ENCODE measurements around the gene SSX2IP. TPM values are rescaled to one million over a fixed set of nuclear protein-coding genes. Genes with fewer than 3 reads are reported as not detected.

The SSX2IP gene
- total and polyA plus RNA-seq, 7 donors, result 2.4 to 57.6 (median 24.7) TPM

GRCh38 chr1:84613026-84613425, 77.2 kb downstream of the SSX2IP start:
- intact Hi-C loops (cut with DNase I), result no loop called here
- no peaks in the 10 kb centered on the region for H3K36me3 ChIP-seq
- H3K27ac ChIP-seq, result no peak overlapping the region
- TF ChIP-seq EP300 (IDR thresholded peaks at IDR 0.05), result no peak
- TF ChIP-seq POLR2AphosphoS5 (IDR thresholded peaks at IDR 0.05), result no peak
- no peak for TF ChIP-seq POLR2A (IDR thresholded peaks at IDR 0.05)
- TF ChIP-seq CTCF (IDR thresholded peaks at IDR 0.05), result no peak
- no peaks in the 10 kb centered on the region for H3K27me3 ChIP-seq
- H3K4me3 ChIP-seq, result no peak overlapping the region
- DNase-seq, result no peak
- WGBS, 2 donors, result 81 to 84% methylated on average over 2 of the region's 2 CpGs
- peaks cover 0 to 33% (median 5%) of the 10 kb centered on the region in 4 donors for H3K4me1 ChIP-seq
- H3K9me3 ChIP-seq, result peaks cover 0 to 9% (median 0%) of the 10 kb centered on the region in 4 donors

- Histone ChIP-seq H3K9me3 (peaks cover 0 to 9% (median 0%) of the 10 kb centered on the region in 4 donors), H3K36me3 (no peaks in the 10 kb centered on the region), H3K4me1 (peaks cover 0 to 21% (median 1%) of the 10 kb centered on the region in 4 donors), H3K27ac (peak overlapping the region in 3 of 4 donors; percentile 7 to 42 (median 10)), H3K27me3 (no peaks in the 10 kb centered on the region), H3K4me3 (no peak overlapping the region)
- WGBS, 2 donors, result 35 to 47% methylated on average over 3 of the region's 3 CpGs
- intact Hi-C loops (cut with DNase I), result no loop called here
- TF ChIP-seq CTCF (IDR thresholded peaks at IDR 0.05) (no peak), POLR2A (IDR thresholded peaks at IDR 0.05) (no peak), EP300 (IDR thresholded peaks at IDR 0.05) (no peak), POLR2AphosphoS5 (IDR thresholded peaks at IDR 0.05) (no peak)
- DNase-seq, result no peak
Observed at GRCh38 chr1:84611796-84612195, 78.5 kb downstream of the SSX2IP start.

GRCh38 chr1:84611091-84611490, 79.2 kb downstream of the SSX2IP start:
- TF ChIP-seq EP300 (IDR thresholded peaks at IDR 0.05) (no peak), CTCF (IDR thresholded peaks at IDR 0.05) (no peak), POLR2A (IDR thresholded peaks at IDR 0.05) (no peak), POLR2AphosphoS5 (IDR thresholded peaks at IDR 0.05) (no peak)
- Histone ChIP-seq H3K4me3 (no peak overlapping the region), H3K36me3 (no peaks in the 10 kb centered on the region), H3K9me3 (peaks cover 0 to 9% (median 0%) of the 10 kb centered on the region in 4 donors), H3K27me3 (no peaks in the 10 kb centered on the region), H3K27ac (peak overlapping the region in 1 of 4 donors; percentile 7), H3K4me1 (peaks cover 0 to 14% (median 0%) of the 10 kb centered on the region in 4 donors)
- intact Hi-C loops (cut with DNase I), result no loop called here
- no peak for DNase-seq
- 48 to 93% methylated on average over 1 of the region's 1 CpG for whole genome bisulfite sequencing, 2 donors

GRCh38 chr1:84606977-84607376, 83.3 kb downstream of the SSX2IP start:
- no peak for DNase-seq
- Histone ChIP-seq H3K4me3 (no peak overlapping the region), H3K27ac (no peak overlapping the region), H3K9me3 (peaks cover 0 to 12% (median 0%) of the 10 kb centered on the region in 4 donors), H3K36me3 (no peaks in the 10 kb centered on the region), H3K4me1 (peaks cover 0 to 30% (median 19%) of the 10 kb centered on the region in 4 donors), H3K27me3 (no peaks in the 10 kb centered on the region)
- 46 to 78% methylated on average over 5 of the region's 5 CpGs for WGBS, 2 donors
- TF ChIP-seq EP300 (IDR thresholded peaks at IDR 0.05), result no peak
- intact Hi-C loops (cut with DNase I), result loop anchor here (10.0 kb wide), 2 partner anchors 532 to 672 kb away; no protein-coding TSS in a partner anchor

- intact Hi-C loops (cut with DNase I), result loop anchor here (1.0 to 10.0 kb wide), 4 partner anchors 126 to 670 kb away; partner anchors contain the start of gene RPF1
- Histone ChIP-seq H3K9me3 (peaks cover 0 to 12% (median 0%) of the 10 kb centered on the region in 4 donors), H3K4me3 (no peak overlapping the region), H3K27ac (peak overlapping the region in 3 of 4 donors; percentile 74 to 82 (median 77)), H3K27me3 (no peaks in the 10 kb centered on the region), H3K36me3 (no peaks in the 10 kb centered on the region), H3K4me1 (peaks cover 0 to 25% (median 19%) of the 10 kb centered on the region in 4 donors)
- TF ChIP-seq CTCF (IDR thresholded peaks at IDR 0.05), result no peak
- TF ChIP-seq POLR2A (IDR thresholded peaks at IDR 0.05), result no peak
- TF ChIP-seq POLR2AphosphoS5 (IDR thresholded peaks at IDR 0.05), result no peak
- DNase-seq, result no peak
- 91 to 97% methylated on average over 1 of the region's 1 CpG for WGBS, 2 donors
Observed at GRCh38 chr1:84605157-84605556, 85.1 kb downstream of the SSX2IP start.
